Transverse colon (tissue), 4 donors: ENCODE data around the gene PNLDC1. TPM values are rescaled to one million over a fixed set of nuclear protein-coding genes. Genes with fewer than 3 reads are reported as not detected.

Experiments used
- DNase-seq: peaks from one replicate; pipeline ENCODE4 v3.0.0-alpha.2; 2019
- H3K27ac ChIP-seq, 4 donors: fragments of 200-600 bp; sonication (generic); 2 replicates each; pipeline ENCODE4 v1.5.1; 2016 to 2018; ENCODE audit warnings: inconsistent platforms in 4 of 4
- H3K27me3 ChIP-seq: fragments of 200-600 bp; sonication (generic); 2 replicates; pipeline ENCODE4 v1.5.1; 2017; ENCODE audit warnings: inconsistent platforms
- H3K36me3 ChIP-seq, 4 donors: fragments of 200-600 bp; sonication (generic); 2 replicates each; pipeline ENCODE4 v1.5.1; 2017 to 2019; ENCODE audit warnings: inconsistent platforms in 4 of 4
- H3K4me1 ChIP-seq, 4 donors: fragments of 200-600 bp; sonication (generic); 2 replicates each; pipeline ENCODE4 v1.5.1; 2017 to 2020; ENCODE audit warnings: inconsistent platforms in 4 of 4
- H3K4me3 ChIP-seq, 4 donors: fragments of 200-600 bp; sonication (generic); 1 replicate in 1 of 4; 2 replicates in 3 of 4; pipeline versions ENCODE4 v1.5.1 to v1.6.1; 2017 to 2019; ENCODE audit warnings: inconsistent platforms in 4 of 4
- H3K9me3 ChIP-seq, 2 donors: fragments of 200-600 bp; sonication (generic); 2 replicates each; pipeline ENCODE4 v1.5.1; 2017 to 2019; ENCODE audit warnings: inconsistent platforms in 2 of 2
- EP300 ChIP-seq: sonication (generic); formaldehyde crosslinking; IDR thresholded peaks from one replicate; pipeline ENCODE4 v1.6.1; 2017; ENCODE audit warnings: antibody characterized with exemption, low read depth
- POLR2A ChIP-seq: fragments of 450-650 bp; IDR thresholded peaks from one replicate; pipeline ENCODE4 v1.6.1; 2016; ENCODE audit warnings: antibody characterized with exemption, mild to moderate bottlenecking, moderate library complexity
- POLR2AphosphoS5 ChIP-seq, 3 donors: sonication (generic); formaldehyde crosslinking; IDR thresholded peaks; one replicate each; pipeline ENCODE4 v1.6.1; 2016; ENCODE audit warnings: antibody characterized with exemption in 3 of 3
- WGBS, 2 donors: methylation state at CpG; one replicate each; pipeline ENCODE4 v1.1.5; 2018; ENCODE audit warnings: low coverage in 1 of 2; 5-methylcytosine and 5-hydroxymethylcytosine counted together
- in situ Hi-C, 4 donors: fragments of 200-750 bp; cut with MboI; loops; one replicate each; pipeline versions ENCODE4 v1.15.0 to v1.15.1; 2017; ENCODE audit warnings: low sequenced_read_pairs in 3 of 4, low pct_ligation_motif_present in 1 of 4, low pct_unique_long_range_greater_than_20kb in 1 of 4
- intact Hi-C: fragments of 100-400 bp; cut with DNase I; formaldehyde crosslinking; loops from one replicate; pipeline ENCODE4 v1.15.1; 2023; ENCODE audit warnings: low total_unique reads
- total RNA-seq, 4 donors: library from RNA; depleted of rRNA; stranded (reverse); fragments of >200 nt; gene quantifications; one replicate each; pipeline ENCODE4 v1.1.0, GENCODE V29; 2016
- TF ChIP-seq, protein P1 (sequence below), 5 experiments: fragments of 200-600 bp in 3 of 5; fragments of 450-650 bp in 2 of 5; sonication (generic) in 3 of 5; IDR thresholded peaks; 1 replicate in 2 of 5; 2 replicates in 3 of 5; pipeline ENCODE4 v1.5.1; 2016 to 2017; ENCODE audit warnings: antibody characterized with exemption in 5 of 5, inconsistent platforms in 3 of 5, mild to moderate bottlenecking in 2 of 5, moderate library complexity in 1 of 5

PNLDC1 gene
- total RNA-seq, 4 donors from 2014 or later: 1.5 TPM; not detected in 3

- in situ Hi-C loops (no loop called here), intact Hi-C loops (no loop called here)
- no peak overlapping the region for H3K27ac ChIP-seq
- H3K4me1 ChIP-seq: no peaks in the 10 kb centered on the region
- no peaks in the 10 kb centered on the region for H3K36me3 ChIP-seq
- TF ChIP-seq, protein P1, sequence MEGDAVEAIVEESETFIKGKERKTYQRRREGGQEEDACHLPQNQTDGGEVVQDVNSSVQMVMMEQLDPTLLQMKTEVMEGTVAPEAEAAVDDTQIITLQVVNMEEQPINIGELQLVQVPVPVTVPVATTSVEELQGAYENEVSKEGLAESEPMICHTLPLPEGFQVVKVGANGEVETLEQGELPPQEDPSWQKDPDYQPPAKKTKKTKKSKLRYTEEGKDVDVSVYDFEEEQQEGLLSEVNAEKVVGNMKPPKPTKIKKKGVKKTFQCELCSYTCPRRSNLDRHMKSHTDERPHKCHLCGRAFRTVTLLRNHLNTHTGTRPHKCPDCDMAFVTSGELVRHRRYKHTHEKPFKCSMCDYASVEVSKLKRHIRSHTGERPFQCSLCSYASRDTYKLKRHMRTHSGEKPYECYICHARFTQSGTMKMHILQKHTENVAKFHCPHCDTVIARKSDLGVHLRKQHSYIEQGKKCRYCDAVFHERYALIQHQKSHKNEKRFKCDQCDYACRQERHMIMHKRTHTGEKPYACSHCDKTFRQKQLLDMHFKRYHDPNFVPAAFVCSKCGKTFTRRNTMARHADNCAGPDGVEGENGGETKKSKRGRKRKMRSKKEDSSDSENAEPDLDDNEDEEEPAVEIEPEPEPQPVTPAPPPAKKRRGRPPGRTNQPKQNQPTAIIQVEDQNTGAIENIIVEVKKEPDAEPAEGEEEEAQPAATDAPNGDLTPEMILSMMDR (IDR thresholded peaks at IDR 0.05): no peak
- TF ChIP-seq EP300: no peak
- TF ChIP-seq POLR2A: no peak
- TF ChIP-seq POLR2AphosphoS5 (IDR thresholded peaks at IDR 0.05): no peak
- 47 to 61% methylated on average over 2 to 7 of the region's 7 CpGs for WGBS, 2 donors
- H3K9me3 ChIP-seq: no peaks in the 10 kb centered on the region
- DNase-seq: no peak
- no peak overlapping the region for H3K4me3 ChIP-seq
- no peaks in the 10 kb centered on the region for H3K27me3 ChIP-seq
Measured at GRCh38 chr6:159828074-159828473, 28.0 kb downstream of the PNLDC1 start.

DNA sequence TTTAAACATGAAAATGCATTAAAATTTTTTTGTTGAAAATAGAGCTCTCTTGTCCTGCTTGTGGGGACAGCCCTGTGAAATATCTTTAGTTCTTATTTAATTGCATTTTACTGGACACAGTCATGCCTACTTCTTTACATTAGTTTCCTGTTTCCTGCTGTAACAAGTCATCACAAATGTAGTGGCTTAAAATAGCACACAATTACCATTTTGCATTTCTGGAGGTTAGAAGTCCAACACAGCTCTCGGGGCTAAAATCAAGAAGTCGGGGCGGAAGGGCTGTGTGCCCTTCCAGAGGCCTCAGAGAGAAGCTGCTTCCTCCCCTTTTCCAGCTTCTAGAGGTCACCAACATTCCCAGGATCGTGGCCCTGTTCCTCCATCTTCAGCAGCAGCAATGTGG lies 29.4 kb downstream of the PNLDC1 start:
- DNase-seq: no peak
- Histone ChIP-seq H3K27ac (no peak overlapping the region), H3K36me3 (no peaks in the 10 kb centered on the region), H3K27me3 (no peaks in the 10 kb centered on the region), H3K4me1 (no peaks in the 10 kb centered on the region), H3K4me3 (no peak overlapping the region), H3K9me3 (no peaks in the 10 kb centered on the region)
- WGBS, 2 donors: 69% methylated on average over 4 of the region's 4 CpGs; no CpG with 5 or more reads in 1 of the 2 donors
- TF ChIP-seq POLR2AphosphoS5 (IDR thresholded peaks at IDR 0.05): no peak
- TF ChIP-seq POLR2A: no peak
- TF ChIP-seq, protein P1 (IDR thresholded peaks at IDR 0.05): no peak
- TF ChIP-seq EP300: no peak
- in situ Hi-C loops: no loop called here
- intact Hi-C loops: no loop called here

- H3K27ac ChIP-seq: no peak overlapping the region
- H3K4me3 ChIP-seq: no peak overlapping the region
- intact Hi-C loops: no loop called here
- WGBS, 2 donors: 48 to 76% methylated on average over 2 to 11 of the region's 11 CpGs
- no peaks in the 10 kb centered on the region for H3K4me1 ChIP-seq
- no peak for DNase-seq
- in situ Hi-C loops: no loop called here
- no peak for TF ChIP-seq POLR2A
- no peak for TF ChIP-seq EP300
- TF ChIP-seq POLR2AphosphoS5 (IDR thresholded peaks at IDR 0.05): no peak
- TF ChIP-seq, protein P1 (IDR thresholded peaks at IDR 0.05): no peak
- H3K36me3 ChIP-seq: no peaks in the 10 kb centered on the region
- H3K9me3 ChIP-seq: no peaks in the 10 kb centered on the region
- H3K27me3 ChIP-seq: no peaks in the 10 kb centered on the region
Measured at GRCh38 chr6:159830501-159831372, 30.7 kb downstream of the PNLDC1 start.

GRCh38 chr6:159831373-159831679 lies 31.2 kb downstream of the PNLDC1 start:
- intact Hi-C loops (no loop called here), in situ Hi-C loops (no loop called here)
- no peaks in the 10 kb centered on the region for H3K27me3 ChIP-seq
- TF ChIP-seq, protein P1 (IDR thresholded peaks at IDR 0.05): no peak
- TF ChIP-seq POLR2A (no peak), POLR2AphosphoS5 (IDR thresholded peaks at IDR 0.05) (no peak), EP300 (no peak)
- H3K36me3 ChIP-seq: no peaks in the 10 kb centered on the region
- DNase-seq: no peak
- H3K4me1 ChIP-seq: no peaks in the 10 kb centered on the region
- H3K27ac ChIP-seq: no peak overlapping the region
- no peak overlapping the region for H3K4me3 ChIP-seq
- no peaks in the 10 kb centered on the region for H3K9me3 ChIP-seq
- WGBS, 2 donors: 40% methylated on average over 4 of the region's 4 CpGs; no CpG with 5 or more reads in 1 of the 2 donors
